Nephron (organoid): Measurements from ENCODE around the gene IDUA.
A peak's percentile ranks its signal among the peaks of the same experiment; 100 is the strongest.

Source experiments
- H3K27ac Mint-ChIP-seq, 3 experiments: 2 replicates each; pipeline ENCODE4 v1.8.0; 2020; ENCODE audit warnings: mixed read lengths in 3 of 3, mild to moderate bottlenecking in 2 of 3, moderate library complexity in 1 of 3
- H3K27me3 Mint-ChIP-seq: 2 replicates; pipeline ENCODE4 v1.8.0; 2021; ENCODE audit warnings: low read depth, mild to moderate bottlenecking, moderate library complexity, mixed read lengths
- H3K36me3 Mint-ChIP-seq: 2 replicates; pipeline ENCODE4 v1.8.0; 2020; ENCODE audit warnings: low read depth, mixed read lengths
- H3K4me1 Mint-ChIP-seq: 2 replicates; pipeline ENCODE4 v1.8.0; 2020; ENCODE audit warnings: mixed read lengths
- H3K4me3 Mint-ChIP-seq, 3 experiments: 2 replicates each; pipeline ENCODE4 v1.8.0; 2020; ENCODE audit warnings: mild to moderate bottlenecking in 3 of 3, mixed read lengths in 3 of 3, moderate library complexity in 2 of 3
- H3K9me3 Mint-ChIP-seq: 2 replicates; pipeline ENCODE4 v1.8.0; 2020; ENCODE audit warnings: mixed read lengths
- CTCF ChIP-seq, 3 experiments: fragments of 200-600 bp; sonication (generic); IDR thresholded peaks; one replicate each; pipeline ENCODE4 v1.5.0; 2021; ENCODE audit warnings: antibody characterized with exemption in 3 of 3; ENCODE audit not compliant: unreplicated experiment in 3 of 3

Gene IDUA

GRCh38 chr4:1022051-1022738 lies 35.4 kb downstream of the IDUA start:
- no peak overlapping the region for H3K27ac Mint-ChIP-seq
- H3K36me3 Mint-ChIP-seq, result peaks cover 11% of the 10 kb centered on the region
- no peaks in the 10 kb centered on the region for H3K27me3 Mint-ChIP-seq
- peaks cover 43% of the 10 kb centered on the region for H3K4me1 Mint-ChIP-seq
- TF ChIP-seq CTCF (IDR thresholded peaks at IDR 0.05; ENCODE audit: unreplicated experiment in 3 of 3), result no peak
- no peaks in the 10 kb centered on the region for H3K9me3 Mint-ChIP-seq
- no peak overlapping the region for H3K4me3 Mint-ChIP-seq

GRCh38 chr4:1022739-1023066 lies 35.9 kb downstream of the IDUA start:
- TF ChIP-seq CTCF (IDR thresholded peaks at IDR 0.05; ENCODE audit: unreplicated experiment in 3 of 3), result no peak
- peaks cover 11% of the 10 kb centered on the region for H3K36me3 Mint-ChIP-seq
- H3K27ac Mint-ChIP-seq, result no peak overlapping the region
- H3K4me3 Mint-ChIP-seq, result no peak overlapping the region
- H3K9me3 Mint-ChIP-seq, result no peaks in the 10 kb centered on the region
- H3K4me1 Mint-ChIP-seq, result peaks cover 42% of the 10 kb centered on the region
- H3K27me3 Mint-ChIP-seq, result no peaks in the 10 kb centered on the region

GRCh38 chr4:1023075-1023640 lies 36.3 kb downstream of the IDUA start:
- no peak for TF ChIP-seq CTCF (IDR thresholded peaks at IDR 0.05; ENCODE audit: unreplicated experiment in 3 of 3)
- Mint-ChIP-seq H3K4me1 (peaks cover 41% of the 10 kb centered on the region), H3K27me3 (no peaks in the 10 kb centered on the region), H3K9me3 (no peaks in the 10 kb centered on the region), H3K4me3 (no peak overlapping the region), H3K36me3 (peaks cover 11% of the 10 kb centered on the region), H3K27ac (no peak overlapping the region)

- H3K27me3 Mint-ChIP-seq, result no peaks in the 10 kb centered on the region
- no peak overlapping the region for H3K4me3 Mint-ChIP-seq
- H3K27ac Mint-ChIP-seq, result no peak overlapping the region
- no peaks in the 10 kb centered on the region for H3K9me3 Mint-ChIP-seq
- peaks cover 33% of the 10 kb centered on the region for H3K4me1 Mint-ChIP-seq
- H3K36me3 Mint-ChIP-seq, result peaks cover 11% of the 10 kb centered on the region
- no peak for TF ChIP-seq CTCF (IDR thresholded peaks at IDR 0.05; ENCODE audit: unreplicated experiment in 3 of 3)
These were observed 37.3 kb downstream of the IDUA start for GRCh38 chr4:1023895-1024740.

DNA sequence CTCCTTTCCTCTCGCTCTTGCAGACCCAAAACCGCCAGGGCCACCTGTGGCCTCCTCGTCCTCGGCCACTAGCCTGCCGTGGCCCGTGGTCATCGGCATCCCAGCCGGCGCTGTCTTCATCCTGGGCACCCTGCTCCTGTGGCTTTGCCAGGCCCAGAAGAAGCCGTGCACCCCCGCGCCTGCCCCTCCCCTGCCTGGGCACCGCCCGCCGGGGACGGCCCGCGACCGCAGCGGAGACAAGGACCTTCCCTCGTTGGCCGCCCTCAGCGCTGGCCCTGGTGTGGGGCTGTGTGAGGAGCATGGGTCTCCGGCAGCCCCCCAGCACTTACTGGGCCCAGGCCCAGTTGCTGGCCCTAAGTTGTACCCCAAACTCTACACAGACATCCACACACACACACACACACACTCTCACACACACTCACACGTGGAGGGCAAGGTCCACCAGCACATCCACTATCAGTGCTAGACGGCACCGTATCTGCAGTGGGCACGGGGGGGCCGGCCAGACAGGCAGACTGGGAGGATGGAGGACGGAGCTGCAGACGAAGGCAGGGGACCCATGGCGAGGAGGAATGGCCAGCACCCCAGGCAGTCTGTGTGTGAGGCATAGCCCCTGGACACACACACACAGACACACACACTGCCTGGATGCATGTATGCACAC lies 38.2 kb downstream of the IDUA start:
- Mint-ChIP-seq H3K9me3 (no peaks in the 10 kb centered on the region), H3K36me3 (peaks cover 11% of the 10 kb centered on the region), H3K27ac (peak overlapping the region in 2 of 3 experiments; percentile 23 to 45)

More for the DNA sequence above, 38.2 kb downstream of the IDUA start:
- Mint-ChIP-seq H3K4me3 (peak overlapping the region in 1 of 3 experiments; percentile 55), H3K27me3 (no peaks in the 10 kb centered on the region), H3K4me1 (peaks cover 26% of the 10 kb centered on the region)
- TF ChIP-seq CTCF (IDR thresholded peaks at IDR 0.05; ENCODE audit: unreplicated experiment in 3 of 3), result no peak
